Activated T-cell treated with anti-CD3 and anti-CD28 coated beads for 48 hours (primary cell): ENCODE data around the gene OR5AS1.
"Not testable (repeated sequence)": the region's sequence is repeated elsewhere in the genome, so short reads cannot be mapped to it uniquely, and the experiment has no call there.

ENCODE experiments used
- DNase-seq: peaks from one replicate; pipeline ENCODE4 v3.0.0-alpha.2; 2020; ENCODE audit warnings: low read depth

The OR5AS1 gene

DNA sequence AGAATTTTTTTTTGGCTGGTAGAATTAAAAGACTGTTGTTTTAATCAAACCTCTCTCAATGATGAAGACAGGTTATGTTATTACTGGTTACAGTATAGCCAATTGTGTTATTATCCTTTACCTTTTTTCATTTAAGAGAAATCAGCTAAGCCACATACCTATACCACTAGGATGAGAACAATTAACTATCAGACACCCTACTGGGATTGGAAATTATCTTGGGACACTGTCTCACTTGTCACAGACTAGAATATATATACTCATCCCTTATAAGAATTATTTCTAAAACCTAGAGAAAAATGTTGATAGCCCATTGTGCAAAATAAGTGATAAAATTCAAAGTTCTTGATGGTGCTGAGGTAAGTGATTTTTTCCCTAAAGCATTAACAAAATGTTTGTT is at the start of gene OR5AS1:
TSS of gene OR5AS1 (plus strand) at position 301 of the 400 bp plus-strand sequence. CDS start 2,765 bp downstream, outside the sequence.
- no peak for DNase-seq

DNA sequence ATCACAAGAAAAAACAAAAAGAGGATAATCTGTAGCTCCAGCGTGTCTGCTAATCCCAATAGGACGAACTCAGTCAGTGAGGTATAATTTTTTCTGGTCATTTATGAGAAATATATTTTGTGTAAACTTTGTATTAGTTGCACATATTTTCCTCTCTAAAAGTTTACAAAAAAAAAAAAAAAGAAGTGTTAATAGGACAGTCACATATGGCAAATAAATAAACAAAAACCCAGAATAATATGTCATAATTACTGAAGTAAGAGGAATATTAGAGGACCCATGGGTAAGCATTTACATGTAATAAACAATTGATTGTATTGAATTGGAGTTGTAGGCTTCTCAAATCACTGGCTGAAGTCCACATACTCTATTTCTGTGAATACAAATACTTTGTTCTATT is 32.9 kb upstream of the OR5AS1 start, which contains the start of gene OR5F1:
TSS of gene OR5F1 (minus strand) at position 101 of the 400 bp plus-strand sequence. CDS start at position 101, 0 bp downstream.
- no peak for DNase-seq

DNA sequence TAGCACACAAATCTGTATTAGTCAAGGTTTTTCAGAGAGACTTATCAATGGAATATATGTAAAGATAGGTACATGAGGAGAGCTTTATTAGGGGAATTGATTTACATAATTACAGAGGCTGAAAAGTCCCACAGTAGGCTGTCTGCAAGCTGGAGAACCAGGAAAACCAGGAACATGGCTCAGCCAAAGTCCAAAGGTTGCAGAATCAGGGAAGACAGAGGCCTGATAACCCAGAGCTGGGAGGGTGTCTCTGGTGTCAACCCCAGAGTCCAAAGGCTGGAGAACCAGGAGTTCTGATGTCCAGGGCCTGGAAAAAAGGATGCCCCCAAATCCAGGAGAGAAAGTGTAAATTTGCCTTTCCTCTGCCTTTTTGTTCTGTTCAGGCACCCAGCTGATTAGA is 16.7 kb upstream of the OR5AS1 start:
- DNase-seq = no peak

DNA sequence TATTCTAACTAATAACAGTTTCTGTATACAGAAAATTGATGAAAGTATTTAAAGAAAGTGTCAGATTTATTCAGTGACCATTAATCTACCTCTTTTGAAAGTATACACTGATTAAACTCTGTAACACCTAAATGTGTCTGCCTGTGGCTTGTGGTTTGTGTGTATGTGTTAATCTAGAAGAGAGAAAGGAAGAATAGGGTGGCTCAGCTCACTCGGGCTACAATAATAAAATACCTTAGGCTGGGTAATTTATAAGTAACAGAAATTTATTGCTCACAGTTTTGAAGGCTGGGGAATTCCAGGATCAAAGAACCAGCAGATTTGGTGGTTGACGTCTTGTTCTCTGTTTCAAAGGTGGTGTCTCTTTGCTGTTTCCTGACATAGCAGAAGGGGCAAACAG is 13.6 kb upstream of the OR5AS1 start:
- no peak for DNase-seq

DNA sequence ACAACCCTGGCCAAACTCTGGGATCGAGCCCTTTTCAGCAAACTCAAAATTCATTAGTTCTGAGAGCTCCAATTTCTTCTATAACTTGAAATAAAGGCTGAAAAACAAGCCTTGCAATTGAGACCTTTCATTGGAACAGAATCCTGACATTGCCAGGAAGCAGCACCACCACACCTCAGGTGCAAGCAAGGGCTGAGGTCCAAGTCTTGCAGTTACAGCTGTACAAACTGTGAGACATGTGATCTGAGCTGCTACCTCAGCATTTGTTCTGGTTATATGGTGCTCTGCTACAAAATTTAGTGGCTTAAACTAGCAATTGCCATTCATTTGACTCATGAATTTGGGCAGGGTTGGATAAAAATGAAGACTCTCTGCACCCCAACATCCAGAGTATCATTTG is 18.1 kb downstream of the OR5AS1 start:
- no peak for DNase-seq

DNA sequence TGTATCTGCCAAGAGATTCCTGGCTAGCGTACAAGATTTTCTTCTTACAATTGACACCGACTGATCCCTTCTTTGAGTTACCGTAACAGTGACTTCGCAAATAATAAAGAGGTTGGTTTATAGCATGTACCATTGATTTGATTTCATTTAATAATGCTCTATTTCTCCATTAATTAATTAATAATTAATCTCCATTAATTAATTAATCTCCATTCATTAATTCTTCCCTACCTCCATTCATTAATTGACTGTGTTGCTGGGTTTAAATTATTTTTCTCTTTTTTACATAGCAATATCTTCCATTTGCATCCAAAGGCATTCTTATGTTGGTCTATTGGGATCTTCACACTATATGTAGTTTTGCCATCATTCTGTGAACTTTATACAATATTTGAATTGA is 21.0 kb downstream of the OR5AS1 start:
- DNase-seq = no peak

DNA sequence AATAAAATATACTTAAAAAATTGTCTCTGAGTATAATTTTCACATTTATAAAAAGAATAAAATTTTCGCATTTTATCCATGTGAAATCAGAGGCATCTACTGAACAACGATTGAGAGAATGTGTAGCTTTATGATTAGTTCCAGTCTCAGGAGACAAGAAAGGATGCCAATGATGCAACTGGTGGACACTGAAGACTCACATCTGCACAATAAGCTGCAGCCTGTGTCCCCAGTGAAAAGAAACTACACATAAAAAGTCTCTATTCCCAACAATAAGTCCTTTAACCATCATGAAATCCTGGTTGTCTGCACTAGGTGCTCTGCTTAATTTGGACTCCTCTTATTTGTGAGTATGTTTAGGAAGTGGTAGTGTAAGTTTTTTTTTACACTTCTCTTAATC is 22.0 kb downstream of the OR5AS1 start:
- DNase-seq = no peak

DNA sequence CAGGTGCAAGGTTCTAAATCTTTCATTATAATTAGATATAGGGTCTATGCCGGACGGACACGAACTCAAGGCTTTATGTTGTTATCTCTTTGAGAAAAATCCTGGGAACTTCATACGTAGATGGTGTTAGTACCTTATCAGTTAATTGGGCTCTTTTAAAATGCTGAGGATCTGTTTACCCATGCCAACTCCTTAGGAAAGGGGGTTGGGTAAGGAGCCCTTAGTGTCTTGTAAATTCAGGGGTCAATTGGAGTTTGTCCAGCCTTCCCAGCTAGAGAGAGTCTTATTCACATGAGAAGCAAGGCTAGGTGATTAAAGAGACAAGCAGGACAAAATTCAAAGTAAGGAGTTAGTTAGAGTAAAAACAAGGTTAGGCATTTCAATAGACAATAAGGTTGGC is 28.9 kb downstream of the OR5AS1 start:
- not testable (repeated sequence) for DNase-seq

DNA sequence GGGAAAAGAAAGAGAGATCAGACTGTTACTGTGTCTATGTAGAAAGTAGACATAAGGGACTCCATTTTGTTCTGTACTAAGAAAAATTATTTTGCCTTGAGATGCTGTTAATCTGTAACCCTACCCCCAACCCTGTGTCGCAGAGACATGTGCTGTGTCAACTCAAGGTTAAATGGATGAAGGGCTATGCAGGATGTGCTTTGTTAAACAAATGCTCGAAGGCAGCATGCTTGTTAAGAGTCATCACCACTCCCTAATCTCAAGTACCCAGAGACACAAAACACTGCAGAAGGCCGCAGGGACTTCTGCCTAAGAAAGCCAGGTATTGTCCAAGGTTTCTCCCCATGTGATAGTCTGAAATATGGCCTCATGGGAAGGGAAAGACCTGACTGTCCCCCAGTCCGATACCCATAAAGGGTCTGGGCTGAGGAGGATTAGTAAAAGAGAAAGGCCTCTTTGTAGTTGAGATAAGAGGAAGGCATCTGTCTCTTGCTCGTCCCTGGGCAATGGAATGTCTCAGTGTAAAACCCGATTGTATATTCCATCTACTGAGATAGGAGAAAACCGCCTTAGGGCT is 30.3 kb downstream of the OR5AS1 start:
- not testable (repeated sequence) for DNase-seq

DNA sequence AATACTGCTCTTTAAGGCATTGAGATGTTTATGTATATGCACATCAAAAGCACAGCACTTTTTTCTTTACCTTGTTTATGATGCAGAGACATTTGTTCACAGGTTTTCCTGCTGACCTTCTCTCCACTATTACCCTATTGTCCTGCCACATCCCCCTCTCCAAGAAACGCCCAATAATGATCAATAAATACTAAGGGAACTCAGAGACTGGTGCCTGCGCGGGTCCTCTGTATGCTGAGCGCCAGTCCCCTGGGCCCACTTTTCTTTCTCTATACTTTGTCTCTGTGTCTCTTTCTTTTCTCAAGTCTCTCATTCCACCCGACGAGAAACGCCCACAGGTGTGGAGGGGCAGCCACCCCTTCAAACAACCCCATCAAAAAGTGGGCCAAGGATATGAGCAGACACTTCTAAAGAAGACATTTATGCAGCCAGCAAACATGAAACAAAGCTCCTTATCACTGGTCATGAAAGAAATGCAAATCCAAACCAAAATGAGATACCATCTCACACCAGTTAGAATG is 30.9 kb downstream of the OR5AS1 start:
- DNase-seq = not testable (repeated sequence)

DNA sequence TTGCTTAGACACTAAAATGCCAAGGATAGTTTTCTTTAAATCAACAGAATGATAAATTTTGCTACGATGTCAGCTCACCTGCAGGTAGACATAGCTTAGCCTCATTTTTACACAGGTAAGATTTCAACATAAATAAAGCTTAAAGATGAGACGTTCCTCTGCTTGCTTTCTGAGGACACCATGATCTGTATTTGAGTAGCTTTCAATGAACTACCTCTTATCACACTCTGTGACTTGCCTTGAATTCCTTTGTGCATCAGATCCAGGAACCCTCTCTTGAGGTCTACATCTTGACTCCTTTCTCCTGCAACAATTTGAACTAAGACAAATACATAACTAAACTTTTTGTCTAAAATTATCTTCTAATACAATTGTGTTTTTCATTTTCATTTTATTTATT is 39.5 kb downstream of the OR5AS1 start:
- DNase-seq = no peak
